HG03521 (cell line): ENCODE results near the gene MRPL21.
"Not testable (repeated sequence)": the region's sequence is repeated elsewhere in the genome, so short reads cannot be mapped to it uniquely, and the experiment has no call there.

Experiments used
- ATAC-seq: cut with Tn5 transposase; IDR thresholded peaks from one replicate; pipeline ENCODE4 v1.9.1; 2021; ENCODE audit warnings: mild to moderate bottlenecking, moderate library complexity; ENCODE audit not compliant: unreplicated experiment

MRPL21 gene

GRCh38 chr11:68914761-68915160 is 11.1 kb upstream of the MRPL21 start:
- no peak for ATAC-seq

GRCh38 chr11:68913188-68913587 is 9.6 kb upstream of the MRPL21 start:
- ATAC-seq: no peak

- no peak for ATAC-seq
Measured at GRCh38 chr11:68912254-68912653, 8.6 kb upstream of the MRPL21 start.

- ATAC-seq: no peak
Measured at GRCh38 chr11:68911731-68912130, 8.1 kb upstream of the MRPL21 start.

DNA sequence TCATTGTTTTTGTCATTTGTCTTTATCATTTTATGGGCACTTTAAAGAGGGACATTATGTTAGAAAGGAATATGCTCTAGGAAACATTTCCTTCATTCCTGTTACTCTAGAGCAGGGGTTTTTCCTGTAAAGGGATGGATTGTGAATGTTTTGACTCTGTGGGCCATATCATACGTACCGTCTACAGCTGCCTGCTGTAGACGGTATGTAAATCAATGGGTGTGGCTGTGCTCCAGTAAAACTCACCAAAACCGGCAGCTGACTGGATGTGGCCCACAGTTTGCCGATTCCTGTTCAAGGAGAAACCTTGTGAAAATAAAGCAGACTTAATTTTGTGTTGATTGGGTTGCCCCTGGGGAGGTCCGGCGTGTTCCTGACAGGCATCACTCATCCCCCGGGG is 7.3 kb upstream of the MRPL21 start:
- no peak for ATAC-seq

DNA sequence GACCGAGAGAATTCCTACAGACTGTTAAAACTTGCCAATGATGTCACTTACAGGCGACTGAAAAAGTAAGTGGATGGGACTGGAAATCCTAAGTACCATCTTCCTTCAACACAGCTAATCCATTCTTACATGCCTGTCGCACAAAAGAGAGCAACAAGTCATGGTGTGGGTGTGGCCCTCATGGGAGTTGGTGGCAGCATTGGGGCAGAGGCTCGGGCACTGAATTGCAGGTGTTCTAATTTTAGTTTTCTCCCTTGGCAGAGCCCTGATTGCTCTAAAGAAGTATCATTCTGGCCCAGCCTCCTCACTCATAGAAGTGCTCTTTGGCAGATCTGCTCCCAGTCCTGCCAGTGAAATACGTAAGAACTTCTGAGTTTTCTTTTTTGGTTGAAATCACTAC is 4.6 kb upstream of the MRPL21 start:
- ATAC-seq: no peak

DNA sequence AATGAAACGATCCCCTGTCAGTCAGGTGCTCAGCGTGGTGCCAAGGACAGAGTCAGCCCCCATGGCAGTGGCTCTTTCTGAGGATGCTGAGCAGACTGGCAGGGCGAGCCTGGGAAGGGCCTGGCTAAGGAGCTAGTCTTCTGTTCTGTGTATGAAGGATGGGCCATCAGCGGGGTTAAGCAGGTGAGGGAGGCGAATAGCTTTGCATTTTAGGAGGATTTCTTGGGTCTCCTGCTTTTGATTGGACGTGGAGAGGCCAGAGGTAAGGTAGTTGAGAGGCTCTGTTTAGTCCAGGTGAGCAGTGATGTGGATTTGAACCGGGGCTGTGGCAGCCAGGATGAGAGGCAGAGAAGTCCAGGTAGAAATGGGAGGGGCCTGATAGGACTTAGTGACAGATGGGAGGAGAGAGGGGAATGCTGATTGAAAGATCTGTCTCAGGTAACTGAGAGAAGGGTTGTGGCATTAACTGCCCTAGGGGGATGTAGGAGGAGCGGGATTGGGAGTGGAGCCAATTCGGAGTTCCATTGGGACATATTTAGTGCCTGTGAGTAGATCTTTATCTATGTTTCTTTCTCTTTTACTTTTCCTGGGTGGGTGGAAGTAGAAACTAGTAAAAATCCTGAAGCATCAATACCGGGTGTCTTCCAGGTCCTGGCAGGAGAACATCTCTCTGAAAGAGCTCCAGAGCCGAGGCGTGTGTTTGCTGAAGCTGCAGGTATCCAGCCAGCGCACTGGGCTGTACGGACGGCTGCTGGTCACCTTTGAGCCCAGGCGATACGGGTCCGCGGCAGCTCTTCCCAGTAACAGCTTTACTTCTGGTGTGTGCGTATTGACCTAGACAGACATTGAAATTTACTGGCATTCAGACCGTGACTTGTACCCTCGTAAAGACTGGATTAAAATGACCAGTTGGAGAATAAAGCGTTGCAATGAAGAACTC is 2.1 kb upstream of the MRPL21 start:
- no peak for ATAC-seq

DNA sequence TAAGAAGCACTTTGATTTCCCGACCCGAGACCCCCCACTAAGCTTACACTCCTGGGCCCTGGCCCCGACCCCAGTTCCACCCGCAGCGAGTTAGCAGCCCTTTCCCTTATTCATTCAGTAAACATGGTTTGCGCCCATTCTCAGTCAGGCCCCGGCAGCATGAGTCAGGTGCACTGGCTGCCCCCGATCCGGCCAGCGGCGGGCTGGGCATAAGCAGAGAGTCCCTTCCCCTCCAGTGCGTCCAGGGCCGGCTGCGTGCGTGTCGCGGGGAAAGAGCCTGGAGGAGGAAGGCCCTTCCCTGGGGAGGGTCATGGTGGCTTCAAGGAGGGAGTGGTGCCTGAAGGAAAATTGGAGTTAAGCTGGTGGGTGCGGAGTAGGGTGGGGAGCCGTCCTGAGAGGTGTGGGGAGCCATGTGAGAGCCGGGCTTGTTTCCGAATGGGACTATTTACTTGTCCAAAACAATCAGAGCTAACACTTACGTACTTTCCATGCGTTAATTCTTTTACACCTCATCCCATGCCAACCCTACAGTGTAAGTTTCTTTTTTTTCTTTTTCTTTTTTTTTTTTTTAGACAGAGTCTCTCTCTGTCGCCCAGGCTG is 716 bp upstream of the MRPL21 start:
- ATAC-seq: no peak

GRCh38 chr11:68900835-68901381 is 2.7 kb downstream of the MRPL21 start:
- no peak for ATAC-seq

GRCh38 chr11:68897441-68897840 is 6.2 kb downstream of the MRPL21 start:
- no peak for ATAC-seq

GRCh38 chr11:68896171-68896959 is 7.3 kb downstream of the MRPL21 start:
- ATAC-seq: no peak

DNA sequence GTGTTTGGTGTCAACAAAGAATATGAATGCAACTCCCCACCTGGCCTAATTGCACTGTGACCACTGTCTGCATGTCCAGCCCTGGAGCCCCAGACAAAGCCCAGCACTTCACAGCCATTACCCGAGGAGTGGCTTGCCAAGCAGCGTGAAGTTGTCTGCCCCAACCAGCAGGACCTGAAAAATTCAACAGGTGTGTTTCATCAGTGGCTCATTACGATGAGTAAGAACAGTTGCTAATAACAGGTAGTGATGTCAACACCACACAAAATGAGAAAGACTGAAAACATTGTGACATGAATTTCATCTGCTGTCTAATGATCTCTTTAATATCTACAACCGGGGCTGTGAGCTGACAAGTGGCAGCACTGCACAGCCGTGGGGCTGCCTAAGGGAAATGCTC is 10.3 kb downstream of the MRPL21 start:
- ATAC-seq: no peak

DNA sequence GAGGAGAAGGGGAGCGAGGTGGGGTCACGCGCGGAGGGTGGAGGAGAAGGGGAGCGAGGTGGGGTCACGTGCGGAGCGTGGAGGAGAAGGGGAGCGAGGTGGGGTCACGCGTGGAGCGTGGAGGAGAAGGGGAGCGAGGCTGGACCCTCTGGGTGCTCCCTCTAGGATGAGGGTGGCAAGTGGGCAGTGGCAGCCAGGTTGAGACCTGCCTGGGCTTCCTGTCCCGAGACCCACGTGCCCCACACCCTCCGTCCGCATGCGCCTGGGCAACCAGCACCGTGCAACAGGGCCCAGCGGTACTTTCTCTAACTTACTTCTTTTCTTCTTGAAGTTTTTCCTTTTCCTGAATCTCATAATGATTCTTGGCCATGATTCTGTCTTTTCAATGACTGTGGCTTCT is 11.1 kb downstream of the MRPL21 start:
- ATAC-seq: no peak

DNA sequence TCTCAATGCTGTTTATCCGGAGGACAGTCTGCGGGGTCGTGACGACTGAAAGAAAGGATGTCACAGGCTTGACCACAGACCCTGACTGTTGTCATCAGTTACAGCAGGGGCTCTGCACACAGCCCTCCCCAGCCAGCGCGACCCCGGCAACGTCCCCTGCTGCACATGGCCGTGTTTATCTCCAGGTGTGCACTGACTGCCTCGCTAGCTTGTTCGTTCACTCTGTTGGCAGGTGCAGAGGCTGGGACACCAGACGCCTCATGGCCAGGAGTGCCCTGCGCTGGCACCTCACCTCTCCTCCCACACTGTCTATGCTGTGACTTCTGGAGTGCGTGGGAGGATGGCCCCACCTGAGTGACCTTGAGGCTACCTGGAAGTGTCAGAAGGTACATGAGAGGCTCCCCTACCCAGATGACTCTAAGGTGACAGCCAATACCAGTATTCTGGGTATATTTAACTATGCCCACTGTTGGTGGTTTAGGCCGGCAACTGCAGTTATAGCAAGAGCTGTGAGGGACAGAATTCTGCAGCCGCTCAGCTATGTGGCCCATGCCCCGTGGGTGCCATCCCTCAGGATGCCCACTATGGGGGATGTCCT is 12.2 kb downstream of the MRPL21 start:
- ATAC-seq: no peak

DNA sequence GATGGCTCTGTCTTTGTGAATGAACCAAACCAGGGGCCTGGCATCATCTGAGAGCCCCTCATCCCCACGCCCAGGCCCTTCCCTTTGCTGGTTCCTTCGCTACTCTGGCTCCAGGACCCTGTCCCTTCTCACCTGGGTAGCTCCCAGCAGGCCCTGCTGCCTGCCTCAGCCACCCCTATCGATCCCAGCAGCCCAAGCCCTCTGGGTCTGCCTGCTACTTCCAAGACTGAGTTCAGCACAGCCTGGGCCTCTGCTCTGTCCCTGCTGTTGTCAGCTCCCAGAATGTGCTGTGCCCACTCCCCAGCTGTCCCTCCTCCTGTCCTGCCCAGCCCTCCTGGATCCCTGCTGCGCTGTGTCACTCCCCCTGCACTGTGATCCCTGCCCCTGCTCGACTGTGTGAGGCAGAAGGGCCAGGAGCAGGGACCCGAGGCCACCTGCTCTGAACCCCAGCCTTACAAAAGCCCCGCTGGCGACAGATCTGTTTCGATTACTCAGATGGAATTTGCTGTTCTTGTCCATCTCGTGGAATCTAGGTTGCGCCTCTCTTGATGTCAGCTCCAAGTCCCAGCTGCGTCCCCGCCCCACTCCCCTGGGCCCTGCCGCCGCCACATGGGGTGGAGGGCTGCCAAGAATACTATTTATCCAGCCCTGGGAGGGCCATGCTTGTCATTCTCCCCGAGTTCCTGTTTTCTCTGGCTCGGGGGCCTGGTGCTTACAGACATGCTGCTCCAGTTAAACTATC is 13.0 kb downstream of the MRPL21 start:
- ATAC-seq: no peak

- no peak for ATAC-seq
Measured at GRCh38 chr11:68889948-68890446, 13.6 kb downstream of the MRPL21 start.

DNA sequence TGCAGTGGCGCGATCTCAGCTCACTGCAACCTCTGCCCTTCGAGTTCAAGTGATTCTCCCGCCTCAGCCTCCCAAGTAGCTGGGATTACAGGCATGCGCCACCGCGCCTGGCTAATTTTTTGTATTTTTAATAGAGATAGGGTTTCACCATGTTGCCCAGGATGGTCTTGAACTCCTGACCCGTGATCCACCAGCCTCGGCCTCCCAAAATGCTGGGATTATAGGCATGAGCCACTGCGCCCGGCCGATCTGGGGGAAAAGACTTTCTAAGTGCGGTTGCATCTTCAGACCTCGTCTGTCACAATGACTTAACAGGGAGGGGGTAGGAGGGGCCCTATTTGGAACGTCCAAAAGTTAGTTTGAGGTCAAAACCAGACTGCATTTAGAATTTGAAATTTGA is 18.8 kb downstream of the MRPL21 start:
- not testable (repeated sequence) for ATAC-seq

GRCh38 chr11:68882391-68882790 is 21.2 kb downstream of the MRPL21 start:
- no peak for ATAC-seq

- ATAC-seq: no peak
Measured at GRCh38 chr11:68881320-68881719, 22.3 kb downstream of the MRPL21 start.

- ATAC-seq: no peak
Measured at GRCh38 chr11:68880851-68881250, 22.8 kb downstream of the MRPL21 start.
